IMR-90 (cell line): ENCODE data around the gene PSAPL1. TPM values are rescaled to one million over a fixed set of nuclear protein-coding genes. Genes with fewer than 3 reads are reported as not detected.

ENCODE experiments used
- ATAC-seq: fragments of 200-7000 bp; cut with Tn5 transposase; 2 replicates; pipeline ENCODE4 v1.9.1; 2020; ENCODE audit warnings: low read depth, mild to moderate bottlenecking, moderate library complexity
- BruUV-seq: library from RNA; stranded (reverse); fragments of 400-500 nt; replicated peaks from 2 replicates; lab custom pipeline; 2021; lab: Mats Ljungman, UMichigan
- CTCF ChIA-PET: fragments of 300-600 bp; formaldehyde crosslinking; extraction: SDS; loops from one replicate; lab custom pipeline; 2021; ENCODE audit warnings: antibody characterized with exemption; lab: Yijun Ruan, JAX
- POLR2A ChIA-PET: fragments of 300-600 bp; sonication (Branson Sonifier 250); formaldehyde crosslinking; loops from one replicate; lab custom pipeline; 2022; ENCODE audit warnings: antibody characterized with exemption; ENCODE audit not compliant: unreplicated experiment; lab: Charles Lee
- DNase-seq: peaks from one replicate; pipeline ENCODE4 v3.0.0; 2013
- H2AFZ ChIP-seq: replicated peaks from 2 replicates; pipeline ENCODE3; 2013; ENCODE audit warnings: low read length, mild to moderate bottlenecking; ENCODE audit not compliant: poor library complexity
- H2AK5ac ChIP-seq: 2 replicates; pipeline ENCODE4 v1.6.1; 2013; ENCODE audit warnings: low read depth, low read length, inconsistent platforms
- H2AK9ac ChIP-seq: replicated peaks from 2 replicates; pipeline ENCODE3; 2013; ENCODE audit warnings: mild to moderate bottlenecking, low read depth, low read length, moderate library complexity; ENCODE audit not compliant: poor library complexity
- H2BK120ac ChIP-seq: 2 replicates; pipeline ENCODE4 v1.6.1; 2013; ENCODE audit warnings: low read depth, low read length, inconsistent platforms
- H2BK15ac ChIP-seq: 3 replicates; pipeline ENCODE4 v1.6.1; 2013; ENCODE audit warnings: low read depth, low read length, inconsistent platforms
- H2BK20ac ChIP-seq: 2 replicates; pipeline ENCODE4 v1.6.1; 2013; ENCODE audit warnings: low read depth, mild to moderate bottlenecking, inconsistent platforms, low read length, moderate library complexity
- H2BK5ac ChIP-seq: 2 replicates; pipeline ENCODE4 v1.6.1; 2013; ENCODE audit warnings: mild to moderate bottlenecking, low read depth, low read length, inconsistent platforms; ENCODE audit not compliant: poor library complexity, severe bottlenecking
- H3K14ac ChIP-seq: replicated peaks from 2 replicates; pipeline ENCODE4 v1.6.1; 2013; ENCODE audit warnings: low read depth, low read length, inconsistent platforms
- H3K18ac ChIP-seq: 2 replicates; pipeline ENCODE4 v1.6.1; 2013; ENCODE audit warnings: low read depth, low read length, control low read depth
- H3K23ac ChIP-seq: 2 replicates; pipeline ENCODE4 v1.6.1; 2013; ENCODE audit warnings: low read depth, low read length, inconsistent platforms
- H3K27ac ChIP-seq: 2 replicates; pipeline ENCODE4 v1.5.1; 2013; ENCODE audit warnings: mild to moderate bottlenecking, control low read depth, low read length; ENCODE audit not compliant: insufficient read depth
- H3K27me3 ChIP-seq: 2 replicates; pipeline ENCODE4 v1.6.1; 2013; ENCODE audit warnings: low read length; ENCODE audit not compliant: control insufficient read depth, insufficient read depth
- H3K36me3 ChIP-seq: 2 replicates; pipeline ENCODE4 v1.6.1; 2013; ENCODE audit warnings: low read length, mixed read lengths; ENCODE audit not compliant: control insufficient read depth, insufficient read depth
- H3K4ac ChIP-seq: 2 replicates; pipeline ENCODE4 v1.6.1; 2013; ENCODE audit warnings: low read depth, low read length, inconsistent platforms
- H3K4me1 ChIP-seq: 2 replicates; pipeline ENCODE4 v1.6.1; 2013; ENCODE audit warnings: low read length, mixed read lengths; ENCODE audit not compliant: control insufficient read depth, insufficient read depth
- H3K4me2 ChIP-seq: 2 replicates; pipeline ENCODE4 v1.6.1; 2013; ENCODE audit warnings: low read depth, mild to moderate bottlenecking, control low read depth, low read length, moderate library complexity
- H3K4me3 ChIP-seq: 2 replicates; pipeline ENCODE4 v1.5.1; 2013; ENCODE audit warnings: low read depth, mild to moderate bottlenecking, control low read depth, low read length, moderate library complexity; ENCODE audit not compliant: insufficient read depth
- H3K56ac ChIP-seq: 2 replicates; pipeline ENCODE4 v1.6.1; 2013; ENCODE audit warnings: low read length, inconsistent platforms; ENCODE audit not compliant: insufficient read depth; ENCODE audit errors: extremely low read depth
- H3K79me1 ChIP-seq, 2 experiments: 2 replicates each; pipeline ENCODE4 v1.6.1; 2013; ENCODE audit warnings: low read length in 2 of 2, inconsistent platforms in 1 of 2, low read depth in 1 of 2
- H3K9ac ChIP-seq: 2 replicates; pipeline ENCODE4 v1.6.1; 2013; ENCODE audit warnings: low read depth, low read length, control low read depth
- H3K9me1 ChIP-seq: 2 replicates; pipeline ENCODE4 v1.6.1; 2013; ENCODE audit warnings: low read length, inconsistent platforms; ENCODE audit not compliant: insufficient read depth
- H3K9me3 ChIP-seq: 2 replicates; pipeline ENCODE4 v1.6.1; 2013; ENCODE audit warnings: low read length; ENCODE audit not compliant: control insufficient read depth, insufficient read depth
- H4K20me1 ChIP-seq: 2 replicates; pipeline ENCODE4 v1.6.1; 2013; ENCODE audit warnings: low read length, inconsistent platforms; ENCODE audit not compliant: insufficient read depth
- H4K5ac ChIP-seq: 2 replicates; pipeline ENCODE4 v1.6.1; 2013; ENCODE audit warnings: mild to moderate bottlenecking, low read depth, low read length, control low read depth
- H4K8ac ChIP-seq, 2 experiments: 2 replicates each; pipeline ENCODE4 v1.6.1; 2013; ENCODE audit warnings: low read depth in 2 of 2, low read length in 2 of 2, control low read depth in 1 of 2, inconsistent platforms in 1 of 2
- H4K91ac ChIP-seq: 2 replicates; pipeline ENCODE4 v1.6.1; 2013; ENCODE audit warnings: low read depth, low read length, inconsistent platforms; ENCODE audit not compliant: insufficient read depth
- BHLHE40 ChIP-seq: fragments of 150-350 bp; IDR thresholded peaks from 2 replicates; pipeline ENCODE4 v1.6.1; 2016; ENCODE audit warnings: mild to moderate bottlenecking, low read depth, low read length
- ELK1 ChIP-seq: fragments of 150-350 bp; IDR thresholded peaks from 2 replicates; pipeline ENCODE4 v1.6.1; 2016; ENCODE audit warnings: low read depth, mild to moderate bottlenecking, low read length, moderate library complexity, borderline replicate concordance
- MAFK ChIP-seq: IDR thresholded peaks from 2 replicates; pipeline ENCODE4 v1.6.1; 2012; ENCODE audit warnings: low read depth, low read length, improper control_type of control experiment
- NFE2L2 ChIP-seq: fragments of 150-350 bp; IDR thresholded peaks from 2 replicates; pipeline ENCODE4 v1.6.1; 2016; ENCODE audit warnings: low read depth, mild to moderate bottlenecking, low read length
- POLR2A ChIP-seq: IDR thresholded peaks from 2 replicates; pipeline ENCODE4 v1.6.1; 2012; ENCODE audit warnings: mild to moderate bottlenecking, low read depth, low read length
- RAD21 ChIP-seq: IDR thresholded peaks from 2 replicates; pipeline ENCODE4 v1.6.1; 2012; ENCODE audit warnings: low read length, improper control_type of control experiment
- RFX5 ChIP-seq: IDR thresholded peaks from 2 replicates; pipeline ENCODE4 v1.8.0; 2012; ENCODE audit warnings: low read depth, mild to moderate bottlenecking, low read length, moderate library complexity
- WGBS, 2 experiments: methylation state at CpG; one replicate each; pipeline versions ENCODE4 v1.1.5 to v1.1.7; 2013; ENCODE audit warnings: missing lambda C conversion rate in 2 of 2; ENCODE audit not compliant: insufficient read length in 1 of 2; ENCODE audit errors: extremely low coverage in 2 of 2; 5-methylcytosine and 5-hydroxymethylcytosine counted together
- dilution Hi-C: fragments of 300-500 bp; cut with HindIII; formaldehyde crosslinking; loops from one replicate; pipeline ENCODE4 v1.14.3; 2018; ENCODE audit warnings: low sequenced_read_pairs; ENCODE audit not compliant: unreplicated experiment
- in situ Hi-C: fragments of 300-500 bp; cut with MboI; formaldehyde crosslinking; loops from 3 replicates; pipeline ENCODE4 v1.14.3; 2019; ENCODE audit warnings: low sequenced_read_pairs, inconsistent platforms, mixed read lengths
- intact Hi-C: fragments of 100-400 bp; cut with micrococcal nuclease; formaldehyde crosslinking; loops from 2 replicates; pipeline ENCODE4 v1.10.0; 2022
- polyA plus RNA-seq, 3 experiments: library from polyadenylated mRNA; depleted of rRNA; stranded (reverse); fragments of >200 nt; gene quantifications; 2 replicates each; pipeline ENCODE4 v1.2.3, GENCODE V29; 2012; ENCODE audit warnings: low replicate concordance in 1 of 3
- total RNA-seq: library from RNA; depleted of rRNA; stranded (reverse); fragments of >200 nt; gene quantifications from 2 replicates; pipeline ENCODE4 v1.2.3, GENCODE V29; 2012
- TF ChIP-seq, protein P1 (sequence below): fragments of 150-350 bp; IDR thresholded peaks from 2 replicates; pipeline ENCODE4 v1.6.1; 2017; ENCODE audit warnings: mild to moderate bottlenecking, antibody characterized with exemption, low read length, low read depth

The PSAPL1 gene
- total and polyA plus RNA-seq, 2 of the 4 experiments (the other 2 are of a cell fraction): not detected

- Histone ChIP-seq H4K20me1 (no peaks in the 10 kb centered on the region), H3K36me3 (no peaks in the 10 kb centered on the region), H3K9me1 (no peaks in the 10 kb centered on the region), H3K79me1 (no peaks in the 10 kb centered on the region), H3K4me3 (no peak overlapping the region), H4K91ac (no peak overlapping the region), H2BK15ac (no peak overlapping the region), H2AK9ac (no peak overlapping the region), H2BK20ac (no peak overlapping the region), H3K4ac (no peak overlapping the region), H2BK5ac (no peak overlapping the region), H3K56ac (no peak overlapping the region), H3K14ac (no peak overlapping the region), H4K5ac (no peak overlapping the region), H2AK5ac (no peak overlapping the region), H4K8ac (no peak overlapping the region), H2AFZ (no peak overlapping the region), H3K9ac (no peak overlapping the region), H3K18ac (no peak overlapping the region), H3K23ac (no peak overlapping the region), H3K27ac (no peak overlapping the region), H3K4me1 (no peaks in the 10 kb centered on the region), H2BK120ac (no peak overlapping the region), H3K27me3 (peaks cover 67% of the 10 kb centered on the region), H3K9me3 (no peaks in the 10 kb centered on the region), H3K4me2 (no peak overlapping the region)
- ATAC-seq (no peak), DNase-seq (no peak)
- no TSS peak for BruUV-seq
- in situ Hi-C loops (no loop called here), intact Hi-C loops (no loop called here), dilution Hi-C loops (no loop called here)
- ChIA-PET POLR2A (no interaction called here), CTCF (no interaction called here)
- 40% methylated on average over 3 of the region's 21 CpGs; no CpG with 5 or more reads in 1 of the 2 experiments for WGBS, 2 experiments
- TF ChIP-seq, protein P1, sequence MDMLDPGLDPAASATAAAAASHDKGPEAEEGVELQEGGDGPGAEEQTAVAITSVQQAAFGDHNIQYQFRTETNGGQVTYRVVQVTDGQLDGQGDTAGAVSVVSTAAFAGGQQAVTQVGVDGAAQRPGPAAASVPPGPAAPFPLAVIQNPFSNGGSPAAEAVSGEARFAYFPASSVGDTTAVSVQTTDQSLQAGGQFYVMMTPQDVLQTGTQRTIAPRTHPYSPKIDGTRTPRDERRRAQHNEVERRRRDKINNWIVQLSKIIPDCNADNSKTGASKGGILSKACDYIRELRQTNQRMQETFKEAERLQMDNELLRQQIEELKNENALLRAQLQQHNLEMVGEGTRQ: no peak
- TF ChIP-seq MAFK: no peak
- no peak for TF ChIP-seq RAD21
- TF ChIP-seq RFX5: no peak
- no peak for TF ChIP-seq ELK1
- no peak for TF ChIP-seq NFE2L2
- no peak for TF ChIP-seq POLR2A
- TF ChIP-seq BHLHE40: no peak
Observed at GRCh38 chr4:7394681-7395451, 39.9 kb downstream of the PSAPL1 start.
